ENCODE results near the gene SPAG4.

- TF ChIP-seq CTCF (IDR thresholded peaks at IDR 0.05) (no peak), POLR2A (IDR thresholded peaks at IDR 0.05) (no peak), POLR2AphosphoS5 (IDR thresholded peaks at IDR 0.05) (no peak)
These were observed 20.5 kb downstream of the SPAG4 start for GRCh38 chr20:35636095-35636494.
